Neutrophil (primary cell): ENCODE measurements around the gene CACNA2D3.

Experiments used
- H3K27ac ChIP-seq: fragments of 200-600 bp; sonication (generic); 2 replicates; pipeline ENCODE4 v1.5.1; 2016; ENCODE audit warnings: mild to moderate bottlenecking, moderate library complexity
- H3K27me3 ChIP-seq: fragments of 200-600 bp; sonication (generic); 2 replicates; pipeline ENCODE4 v1.6.0; 2016; ENCODE audit warnings: mild to moderate bottlenecking
- H3K36me3 ChIP-seq: fragments of 200-600 bp; sonication (generic); 2 replicates; pipeline ENCODE4 v1.5.1; 2017
- H3K4me1 ChIP-seq, 2 experiments: fragments of 200-600 bp in 1 of 2; sonication (generic) in 1 of 2; 1 replicate in 1 of 2; 2 replicates in 1 of 2; pipeline versions ENCODE4 v1.5.1 to v1.6.1; 2013 to 2016; ENCODE audit warnings: low read depth in 1 of 2, low read length in 1 of 2, mild to moderate bottlenecking in 1 of 2, moderate library complexity in 1 of 2; ENCODE audit not compliant: control insufficient read depth in 1 of 2, insufficient read depth in 1 of 2
- H3K4me3 ChIP-seq, 2 experiments: fragments of 200-600 bp in 1 of 2; sonication (generic) in 1 of 2; 1 replicate in 1 of 2; 2 replicates in 1 of 2; pipeline ENCODE4 v1.5.1; 2013 to 2016; ENCODE audit warnings: low read depth in 1 of 2, low read length in 1 of 2, mild to moderate bottlenecking in 1 of 2, moderate library complexity in 1 of 2
- H3K9me3 ChIP-seq: fragments of 200-600 bp; sonication (generic); 2 replicates; pipeline ENCODE4 v1.5.1; 2016
- TF ChIP-seq, protein P1 (sequence below): fragments of 200-600 bp; sonication (generic); IDR thresholded peaks from 2 replicates; pipeline ENCODE4 v1.5.1; 2016; ENCODE audit warnings: antibody characterized with exemption

The CACNA2D3 gene

DNA sequence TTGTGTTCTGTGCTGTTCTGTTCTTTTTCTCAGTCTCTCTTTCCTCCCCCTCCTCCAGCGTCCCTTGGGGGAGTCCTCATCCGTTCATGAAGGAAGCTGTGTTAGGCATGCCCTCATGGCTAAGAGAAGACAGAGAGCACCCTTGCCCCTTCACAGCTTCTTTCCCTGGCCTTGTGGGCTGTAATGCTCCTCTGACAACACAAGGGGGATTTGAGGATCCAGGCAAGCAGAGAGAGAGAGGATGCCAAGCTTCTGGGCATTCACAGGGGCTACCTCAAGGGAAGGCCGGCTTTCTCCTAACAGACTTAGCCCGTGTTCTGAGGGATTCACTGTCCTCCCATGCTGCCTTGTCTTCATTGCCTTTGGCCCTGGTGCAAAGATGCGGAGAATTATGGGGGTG, 416.0 kb downstream of the CACNA2D3 start:
- no peaks in the 10 kb centered on the region for H3K36me3 ChIP-seq

DNA sequence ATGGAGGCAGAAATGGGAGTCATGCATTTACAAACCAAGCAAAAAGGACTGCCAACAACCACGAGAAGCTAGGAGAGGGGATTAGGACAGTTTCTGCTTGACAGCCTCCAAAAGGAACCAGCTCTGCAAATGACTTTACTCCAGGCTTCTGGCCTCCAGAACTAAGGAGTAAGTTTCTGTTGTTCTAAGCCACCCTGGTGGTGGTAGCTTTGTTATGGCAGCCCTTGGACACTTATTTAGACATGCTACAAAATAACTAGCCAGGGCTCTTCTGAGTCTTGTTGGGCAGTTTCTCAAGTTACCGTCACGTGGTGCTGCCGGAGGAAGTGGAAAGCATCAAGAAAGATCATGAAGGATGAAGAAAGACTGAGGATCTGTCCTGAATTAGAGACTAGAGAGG, 419.0 kb downstream of the CACNA2D3 start:
- H3K9me3 ChIP-seq, result no peaks in the 10 kb centered on the region
- TF ChIP-seq, protein P1, sequence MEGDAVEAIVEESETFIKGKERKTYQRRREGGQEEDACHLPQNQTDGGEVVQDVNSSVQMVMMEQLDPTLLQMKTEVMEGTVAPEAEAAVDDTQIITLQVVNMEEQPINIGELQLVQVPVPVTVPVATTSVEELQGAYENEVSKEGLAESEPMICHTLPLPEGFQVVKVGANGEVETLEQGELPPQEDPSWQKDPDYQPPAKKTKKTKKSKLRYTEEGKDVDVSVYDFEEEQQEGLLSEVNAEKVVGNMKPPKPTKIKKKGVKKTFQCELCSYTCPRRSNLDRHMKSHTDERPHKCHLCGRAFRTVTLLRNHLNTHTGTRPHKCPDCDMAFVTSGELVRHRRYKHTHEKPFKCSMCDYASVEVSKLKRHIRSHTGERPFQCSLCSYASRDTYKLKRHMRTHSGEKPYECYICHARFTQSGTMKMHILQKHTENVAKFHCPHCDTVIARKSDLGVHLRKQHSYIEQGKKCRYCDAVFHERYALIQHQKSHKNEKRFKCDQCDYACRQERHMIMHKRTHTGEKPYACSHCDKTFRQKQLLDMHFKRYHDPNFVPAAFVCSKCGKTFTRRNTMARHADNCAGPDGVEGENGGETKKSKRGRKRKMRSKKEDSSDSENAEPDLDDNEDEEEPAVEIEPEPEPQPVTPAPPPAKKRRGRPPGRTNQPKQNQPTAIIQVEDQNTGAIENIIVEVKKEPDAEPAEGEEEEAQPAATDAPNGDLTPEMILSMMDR, result no peak
- no peak overlapping the region for H3K27ac ChIP-seq
- H3K4me3 ChIP-seq, result no peak overlapping the region
- H3K27me3 ChIP-seq, result no peaks in the 10 kb centered on the region
- H3K4me1 ChIP-seq, result no peaks in the 10 kb centered on the region
- H3K36me3 ChIP-seq, result no peaks in the 10 kb centered on the region

More for the DNA sequence above, 416.0 kb downstream of the CACNA2D3 start:
- Histone ChIP-seq H3K9me3 (no peaks in the 10 kb centered on the region), H3K27me3 (no peaks in the 10 kb centered on the region), H3K27ac (no peak overlapping the region), H3K4me3 (no peak overlapping the region), H3K4me1 (no peaks in the 10 kb centered on the region)
- TF ChIP-seq, protein P1, result no peak

DNA sequence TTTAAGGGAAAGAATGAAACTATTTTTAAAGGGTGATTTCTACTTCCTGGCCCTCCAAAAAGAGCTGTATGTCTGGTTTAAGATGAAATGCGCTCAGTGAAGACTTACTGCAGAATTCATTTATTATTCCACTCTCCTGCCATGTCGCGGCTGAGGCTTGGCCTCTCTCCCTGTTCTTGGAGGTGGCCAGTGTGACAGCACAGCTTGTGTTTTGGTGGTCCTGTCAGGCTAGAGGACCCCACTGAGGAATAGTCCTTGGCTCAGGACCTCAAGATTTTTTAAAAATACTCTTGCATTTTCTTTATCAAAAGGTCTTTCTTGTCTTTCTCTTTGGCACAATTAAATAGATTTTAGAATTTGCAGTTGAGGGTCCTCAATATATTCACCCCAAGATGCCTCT, 421.1 kb downstream of the CACNA2D3 start:
- no peak overlapping the region for H3K4me3 ChIP-seq
- TF ChIP-seq, protein P1, result no peak
- no peaks in the 10 kb centered on the region for H3K36me3 ChIP-seq
- no peak overlapping the region for H3K27ac ChIP-seq
- no peaks in the 10 kb centered on the region for H3K27me3 ChIP-seq
- H3K9me3 ChIP-seq, result no peaks in the 10 kb centered on the region
- no peaks in the 10 kb centered on the region for H3K4me1 ChIP-seq

DNA sequence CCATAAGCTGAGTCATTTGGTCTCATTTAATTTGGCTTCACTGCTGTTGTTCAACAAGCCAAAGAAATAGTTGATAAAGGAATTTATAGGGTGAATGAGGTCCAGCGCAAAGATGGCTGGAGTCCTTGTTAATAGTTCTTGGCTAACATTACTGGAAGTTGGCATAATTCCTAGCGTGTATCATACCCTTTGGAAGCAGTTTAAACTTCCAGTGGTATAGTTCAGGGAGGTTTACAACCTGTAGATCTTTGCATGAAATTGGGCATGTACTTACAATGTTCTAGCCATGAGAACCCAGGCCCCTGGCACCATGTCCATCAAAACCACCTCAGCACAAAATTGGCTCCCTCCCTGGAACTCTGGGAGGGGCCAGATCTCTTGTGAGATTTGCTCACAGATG, 424.7 kb downstream of the CACNA2D3 start:
- no peak overlapping the region for H3K27ac ChIP-seq
- H3K36me3 ChIP-seq, result no peaks in the 10 kb centered on the region
- no peak overlapping the region for H3K4me3 ChIP-seq
- no peaks in the 10 kb centered on the region for H3K9me3 ChIP-seq
- H3K4me1 ChIP-seq, result no peaks in the 10 kb centered on the region
- no peaks in the 10 kb centered on the region for H3K27me3 ChIP-seq
- TF ChIP-seq, protein P1, result no peak

DNA sequence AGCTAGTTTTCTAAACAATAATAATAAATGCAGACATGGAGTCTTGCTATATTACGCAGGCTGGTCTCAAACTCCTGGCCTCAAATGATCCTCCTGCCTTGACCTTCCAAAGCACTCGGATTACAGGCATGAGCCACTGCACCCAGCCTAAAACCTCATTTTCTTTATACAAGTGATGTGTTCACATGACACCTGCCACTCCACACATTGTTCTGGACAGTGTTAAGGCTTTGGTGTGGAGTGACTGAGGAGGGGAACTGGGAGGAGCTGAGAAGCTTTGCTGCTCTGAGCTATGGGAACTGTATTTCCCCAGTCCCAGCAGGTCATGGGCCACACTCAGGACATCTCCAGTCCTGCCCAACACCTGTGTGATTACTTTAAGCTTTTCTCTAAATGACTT, 425.5 kb downstream of the CACNA2D3 start:
- TF ChIP-seq, protein P1, result no peak
- H3K9me3 ChIP-seq, result no peaks in the 10 kb centered on the region
- no peaks in the 10 kb centered on the region for H3K4me1 ChIP-seq
- no peak overlapping the region for H3K27ac ChIP-seq
- H3K4me3 ChIP-seq, result no peak overlapping the region
- H3K27me3 ChIP-seq, result no peaks in the 10 kb centered on the region
- H3K36me3 ChIP-seq, result no peaks in the 10 kb centered on the region
